ENCODE data around the gene COQ9. TPM values are rescaled to one million over a fixed set of nuclear protein-coding genes. Genes with fewer than 3 reads are reported as not detected.

COQ9 gene
- total and polyA plus RNA-seq, 2 of the 4 experiments (the other 2 are of a cell fraction): 57.9 to 58.5 TPM

DNA sequence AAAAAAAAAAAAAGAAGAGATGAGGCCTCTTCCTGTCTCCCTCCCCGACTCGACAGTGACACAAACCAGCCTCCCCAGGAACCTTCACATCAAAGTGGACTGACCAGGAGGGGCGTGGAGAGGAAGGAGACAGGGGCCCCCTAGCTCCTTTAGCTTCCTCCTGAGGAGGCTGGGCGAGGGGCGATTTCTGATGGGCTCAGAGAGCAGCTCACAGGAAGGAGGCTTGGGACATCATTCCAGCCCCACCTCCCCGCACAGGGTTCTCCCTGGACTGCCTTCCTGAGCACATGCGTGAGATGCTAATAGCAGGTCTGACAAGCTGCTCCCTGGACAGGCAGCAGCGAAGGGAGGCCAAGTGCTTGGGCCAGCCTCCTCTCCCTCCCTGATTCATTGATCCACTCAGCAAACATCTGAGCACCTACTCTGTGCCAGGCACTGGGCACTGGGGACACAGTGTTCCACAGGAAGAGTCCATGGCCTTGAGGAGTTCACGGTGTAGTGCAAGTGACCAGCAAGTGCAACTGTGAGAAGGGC lies 53.4 kb downstream of the COQ9 start:
- Histone ChIP-seq H2BK20ac (ENCODE audit: low read depth, low read length) (no peak overlapping the region), H2AFZ (replicated peaks; ENCODE audit: low read length, poor library complexity) (peak overlapping the region; percentile 34), H2BK120ac (ENCODE audit: low read depth, low read length) (no peak overlapping the region), H3K14ac (replicated peaks; ENCODE audit: low read depth, low read length) (no peak overlapping the region), H3K9ac (ENCODE audit: low read depth, low read length) (no peak overlapping the region), H3K36me3 (ENCODE audit: control insufficient read depth, insufficient read depth, low read length) (no peaks in the 10 kb centered on the region), H4K5ac (ENCODE audit: low read depth, low read length) (no peak overlapping the region), H4K20me1 (ENCODE audit: insufficient read depth, low read length) (no peaks in the 10 kb centered on the region), H3K9me1 (ENCODE audit: insufficient read depth, low read length) (no peaks in the 10 kb centered on the region), H3K4me2 (ENCODE audit: low read depth, low read length) (no peak overlapping the region), H3K23ac (ENCODE audit: low read depth, low read length) (no peak overlapping the region), H2BK15ac (ENCODE audit: low read depth, low read length) (no peak overlapping the region), H2AK5ac (ENCODE audit: low read depth, low read length) (no peak overlapping the region), H3K27ac (ENCODE audit: insufficient read depth, low read length) (no peak overlapping the region), H2AK9ac (replicated peaks; ENCODE audit: low read depth, low read length, poor library complexity) (peak overlapping the region; percentile 61), H3K27me3 (ENCODE audit: control insufficient read depth, insufficient read depth, low read length) (peaks cover 67% of the 10 kb centered on the region), H3K18ac (ENCODE audit: low read depth, low read length) (no peak overlapping the region), H3K56ac (ENCODE audit: extremely low read depth, insufficient read depth, low read length) (no peak overlapping the region), H3K4ac (ENCODE audit: low read depth, low read length) (no peak overlapping the region), H4K8ac (ENCODE audit: low read depth in 2 of 2, low read length in 2 of 2) (no peak overlapping the region), H3K4me3 (ENCODE audit: insufficient read depth, low read depth, low read length) (no peak overlapping the region), H4K91ac (ENCODE audit: insufficient read depth, low read depth, low read length) (no peak overlapping the region), H3K4me1 (ENCODE audit: control insufficient read depth, insufficient read depth, low read length) (no peaks in the 10 kb centered on the region), H2BK5ac (ENCODE audit: low read depth, low read length, poor library complexity, severe bottlenecking) (no peak overlapping the region), H3K9me3 (ENCODE audit: control insufficient read depth, insufficient read depth, low read length) (no peaks in the 10 kb centered on the region), H3K79me1 (ENCODE audit: low read depth in 1 of 2, low read length in 2 of 2) (no peaks in the 10 kb centered on the region)
- dilution Hi-C loops (cut with HindIII; ENCODE audit: low sequenced_read_pairs, unreplicated experiment): no loop called here
- DNase-seq (no peak), ATAC-seq (ENCODE audit: low read depth) (no peak)
- no TSS peak for BruUV-seq (replicated peaks)
- in situ Hi-C loops (cut with MboI; ENCODE audit: low sequenced_read_pairs): no loop called here
- intact Hi-C loops (cut with micrococcal nuclease): no loop called here
- POLR2A ChIA-PET (ENCODE audit: unreplicated experiment): no interaction called here
- CTCF ChIA-PET: interaction anchor here (0.6 kb wide), 1 partner anchor 15 kb away, joined by 3 read pairs; the partner anchor contains the start of gene DOK4
- TF ChIP-seq BHLHE40 (IDR thresholded peaks at IDR 0.05; ENCODE audit: low read depth, low read length) (no peak), MXI1 (IDR thresholded peaks at IDR 0.05; ENCODE audit: borderline replicate concordance, low read depth, low read length) (no peak), MAZ (IDR thresholded peaks at IDR 0.05; ENCODE audit: borderline replicate concordance, low read depth, low read length) (no peak), CHD1 (IDR thresholded peaks at IDR 0.05; ENCODE audit: low read depth, low read length) (no peak), RFX5 (IDR thresholded peaks at IDR 0.05; ENCODE audit: low read depth, low read length) (no peak), POLR2A (IDR thresholded peaks at IDR 0.05; ENCODE audit: low read depth, low read length) (no peak), CEBPB (IDR thresholded peaks at IDR 0.05; ENCODE audit: low read depth, low read length) (no peak)
- WGBS, 2 experiments (ENCODE audit: extremely low coverage in 2 of 2, insufficient read length in 1 of 2): 60% methylated on average over 2 of the region's 9 CpGs; no CpG with 5 or more reads in 1 of the 2 experiments
